Endothelial cell of umbilical vein (primary cell): ENCODE data around the gene EPN2. TPM values are rescaled to one million over a fixed set of nuclear protein-coding genes. Genes with fewer than 3 reads are reported as not detected.

Source experiments
- BruUV-seq: library from RNA; stranded (reverse); fragments of 400-500 nt; replicated peaks from 2 replicates; lab custom pipeline; 2021; lab: Mats Ljungman, UMichigan
- CTCF ChIA-PET: fragments of 300-600, 350-600 bp; sonication (Branson Sonifier 250); formaldehyde crosslinking; loops from one replicate; lab custom pipeline; 2021; ENCODE audit warnings: antibody characterized with exemption, inconsistent platforms; lab: Charles Lee
- POLR2A ChIA-PET: fragments of 300-600, 350-600 bp; sonication (Branson Sonifier 250); formaldehyde crosslinking; loops from one replicate; lab custom pipeline; 2021; ENCODE audit warnings: antibody characterized with exemption, inconsistent platforms; lab: Charles Lee
- DNase-seq: peaks from one replicate; pipeline ENCODE4 v3.0.0-alpha.2; 2011; ENCODE audit warnings: low read depth, low spot score
- FAIRE-seq: peaks from 2 replicates; lab custom pipeline; 2011; peaks lifted over from hg19 to GRCh38; lab: Jason Lieb, UNC
- H2AFZ ChIP-seq: 2 replicates; pipeline ENCODE4 v1.6.0; 2012; ENCODE audit warnings: low read depth, low read length, control low read depth, inconsistent platforms
- H3K27ac ChIP-seq: 2 replicates; pipeline ENCODE4 v1.5.1; 2011; ENCODE audit warnings: low read depth, mild to moderate bottlenecking, control low read depth, low read length, moderate library complexity; ENCODE audit not compliant: insufficient read depth
- H3K27me3 ChIP-seq, 2 experiments: 2 replicates each; pipeline versions ENCODE4 v1.6.0 to v1.6.1; 2011; ENCODE audit warnings: low read length in 2 of 2, mixed read lengths in 1 of 2; ENCODE audit not compliant: control insufficient read depth in 2 of 2, insufficient read depth in 2 of 2
- H3K36me3 ChIP-seq, 2 experiments: 2 replicates in 1 of 2; 3 replicates in 1 of 2; pipeline ENCODE4 v1.5.1; 2011; ENCODE audit warnings: low read length in 2 of 2, mild to moderate bottlenecking in 1 of 2, moderate library complexity in 1 of 2; ENCODE audit not compliant: control insufficient read depth in 2 of 2, insufficient read depth in 2 of 2; ENCODE audit errors: extremely low read depth in 1 of 2
- H3K4me1 ChIP-seq: 3 replicates; pipeline ENCODE4 v1.5.1; 2011; ENCODE audit warnings: mild to moderate bottlenecking, low read length; ENCODE audit not compliant: control insufficient read depth, insufficient read depth; ENCODE audit errors: extremely low read depth
- H3K4me2 ChIP-seq: 2 replicates; pipeline ENCODE4 v1.6.1; 2011; ENCODE audit warnings: low read length, control low read depth, mixed read lengths; ENCODE audit not compliant: insufficient read depth
- H3K4me3 ChIP-seq, 3 experiments: fragments of 200-600 bp in 1 of 3; sonication (generic), shearing (Covaris generic) in 1 of 3; replicated peaks in 1 of 3; 2 replicates each; pipeline ENCODE4 v1.5.1; 2011 to 2016; ENCODE audit warnings: control low read depth in 3 of 3, low read length in 3 of 3, mild to moderate bottlenecking in 2 of 3, inconsistent platforms in 1 of 3, low read depth in 1 of 3, moderate library complexity in 1 of 3; ENCODE audit not compliant: insufficient read depth in 1 of 3
- H3K79me2 ChIP-seq: 2 replicates; pipeline ENCODE4 v1.6.0; 2012; ENCODE audit warnings: low read length, inconsistent platforms; ENCODE audit not compliant: control insufficient read depth, insufficient read depth
- H3K9ac ChIP-seq: replicated peaks from 2 replicates; pipeline ENCODE3; 2011; ENCODE audit warnings: low read length, control low read depth; ENCODE audit not compliant: insufficient read depth; ENCODE audit errors: extremely low read depth
- H3K9me1 ChIP-seq: replicated peaks from 3 replicates; pipeline ENCODE4 v1.6.0; 2011; ENCODE audit warnings: mild to moderate bottlenecking, low read length; ENCODE audit not compliant: control insufficient read depth, insufficient read depth; ENCODE audit errors: extremely low read depth
- H3K9me3 ChIP-seq: replicated peaks from 2 replicates; pipeline ENCODE4 v1.5.1; 2012; ENCODE audit warnings: low read length, inconsistent platforms; ENCODE audit not compliant: control insufficient read depth, insufficient read depth
- H4K20me1 ChIP-seq: replicated peaks from 2 replicates; pipeline ENCODE3; 2011; ENCODE audit warnings: mild to moderate bottlenecking, low read length; ENCODE audit not compliant: control insufficient read depth, insufficient read depth; ENCODE audit errors: extremely low read depth
- CTCF ChIP-seq, 2 donors: IDR thresholded peaks; 1 replicate in 1 of 2; 2 replicates in 1 of 2; pipeline ENCODE4 v1.5.1; 2011; ENCODE audit warnings: low read length in 2 of 2, mild to moderate bottlenecking in 2 of 2, moderate library complexity in 2 of 2, control low read depth in 1 of 2, inconsistent platforms in 1 of 2, low read depth in 1 of 2; ENCODE audit not compliant: insufficient read depth in 1 of 2; ENCODE audit errors: extremely low read depth in 1 of 2
- EZH2 ChIP-seq: IDR thresholded peaks from 2 replicates; pipeline ENCODE4 v1.6.1; 2012; ENCODE audit warnings: borderline replicate concordance, low read depth, mild to moderate bottlenecking, moderate library complexity, low read length, inconsistent platforms; ENCODE audit not compliant: severe bottlenecking
- FOS ChIP-seq: IDR thresholded peaks from 2 replicates; pipeline ENCODE4 v1.6.1; 2011; ENCODE audit warnings: mild to moderate bottlenecking, low read length, moderate library complexity, borderline replicate concordance; ENCODE audit not compliant: insufficient read depth
- GATA2 ChIP-seq: IDR thresholded peaks from 2 replicates; pipeline ENCODE4 v1.7.0; 2011; ENCODE audit warnings: low read depth, mild to moderate bottlenecking, moderate library complexity, mixed read lengths, low read length; ENCODE audit not compliant: insufficient read length, insufficient read depth
- JUN ChIP-seq: IDR thresholded peaks from 2 replicates; pipeline ENCODE4 v1.6.1; 2011; ENCODE audit warnings: borderline replicate concordance, low read depth; ENCODE audit not compliant: insufficient read length, insufficient read depth
- MYC ChIP-seq: IDR thresholded peaks from one replicate; pipeline ENCODE4 v1.6.1; 2011; ENCODE audit warnings: mild to moderate bottlenecking, low read depth, low read length
- POLR2A ChIP-seq: IDR thresholded peaks from 2 replicates; pipeline ENCODE4 v1.6.1; 2012; ENCODE audit warnings: low read depth, mild to moderate bottlenecking, control low read depth, low read length
- POLR2AphosphoS5 ChIP-seq: IDR thresholded peaks from 2 replicates; pipeline ENCODE4 v1.6.1; 2012; ENCODE audit warnings: low read depth, mild to moderate bottlenecking, control low read depth, low read length, moderate library complexity; ENCODE audit not compliant: insufficient read depth
- dilution Hi-C: fragments of 300-500 bp; cut with MboI; formaldehyde crosslinking; loops from one replicate; pipeline ENCODE4 v1.15.0; 2019; ENCODE audit warnings: low sequenced_read_pairs; ENCODE audit not compliant: extremely low pct_ligation_motif_present
- intact Hi-C: fragments of 100-400 bp; cut with micrococcal nuclease; formaldehyde crosslinking; loops from one replicate; pipeline ENCODE4 v1.10.0; 2022
- polyA plus RNA-seq, 4 experiments: library from polyadenylated mRNA; depleted of rRNA in 3 of 4; stranded (reverse) in 3 of 4; unstranded in 1 of 4; fragments of >200 nt; gene quantifications; 2 replicates each; pipeline versions ENCODE4 v1.2.1 to v1.2.3, GENCODE V29; 2011 to 2012; ENCODE audit warnings: missing spikeins in 1 of 4
- total RNA-seq: library from RNA; stranded (reverse); gene quantifications from 2 replicates; pipeline ENCODE4 v1.2.3, GENCODE V29; 2021
- TF ChIP-seq, protein P1 (sequence below): IDR thresholded peaks from 2 replicates; pipeline ENCODE4 v1.6.1; 2011; ENCODE audit not compliant: insufficient read depth, insufficient read length

EPN2 gene
- total and polyA plus RNA-seq, 2 donors (not counting 3 experiments of a cell fraction or from before 2014, with no cell fraction given) = 40.3 to 70.5 TPM

DNA sequence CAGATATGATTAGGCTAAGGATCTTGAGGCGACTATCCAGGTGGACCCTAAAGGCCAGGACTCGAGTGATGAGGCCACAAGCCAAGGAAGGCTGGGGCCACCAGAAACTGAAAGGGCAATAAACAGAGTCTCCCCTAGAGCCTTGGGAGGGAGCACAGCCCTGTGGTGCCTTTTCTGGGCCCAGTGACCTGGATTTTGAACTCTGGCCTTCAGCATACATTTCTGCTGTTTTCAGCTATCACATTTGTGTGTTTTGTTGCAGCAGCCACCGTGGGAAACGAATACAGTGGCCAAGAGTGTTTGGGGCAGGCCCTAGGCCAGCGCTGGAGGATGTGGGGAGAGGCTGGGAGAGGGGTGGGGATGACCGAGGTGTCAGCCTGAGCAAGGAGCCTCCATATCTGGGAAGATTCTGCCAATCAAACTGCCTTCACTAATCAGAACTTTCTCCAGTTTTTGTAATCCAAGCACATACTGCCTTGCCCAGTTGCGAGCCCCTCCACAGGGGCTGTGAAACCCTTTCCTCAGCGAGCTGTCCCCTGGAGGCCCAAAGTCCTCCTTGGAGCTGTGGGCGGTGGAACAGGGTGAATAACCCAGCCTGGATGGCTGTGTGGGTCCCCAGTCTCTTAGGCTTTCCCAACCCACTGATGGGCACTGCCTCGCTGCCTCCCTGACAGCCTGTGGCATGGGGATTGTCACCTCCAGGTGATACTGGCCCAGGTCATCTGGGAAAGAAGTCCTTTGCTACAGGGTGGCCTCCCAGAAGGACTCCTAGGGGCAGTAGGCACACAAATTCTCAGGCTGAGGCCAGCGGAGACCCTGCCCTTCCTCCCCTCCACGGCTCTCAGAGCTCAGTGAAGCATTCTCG lies 108.6 kb downstream of the EPN2 start:
- H3K27me3 ChIP-seq = no peaks in the 10 kb centered on the region
- ChIA-PET CTCF (interaction anchor here (2.3 kb wide), 1 partner anchor 8 kb away, joined by 13 read pairs; no protein-coding TSS in a partner anchor), POLR2A (interaction anchor here (0.6 kb wide), 2 partner anchors 20 to 84 kb away, joined by 3 to 12 read pairs; no protein-coding TSS in a partner anchor)
- no peak for FAIRE-seq
- H3K9me1 ChIP-seq = no peaks in the 10 kb centered on the region
- DNase-seq = no peak
- no peak overlapping the region for H3K4me3 ChIP-seq
- H3K79me2 ChIP-seq = no peaks in the 10 kb centered on the region
- H3K4me2 ChIP-seq = no peak overlapping the region
- dilution Hi-C loops (no loop called here), intact Hi-C loops (loop anchor here (5.0 kb wide), 1 partner anchor 33 kb away; no protein-coding TSS in a partner anchor)
- H2AFZ ChIP-seq = no peak overlapping the region
- H3K9ac ChIP-seq = no peak overlapping the region
- peaks cover 8% of the 10 kb centered on the region for H3K4me1 ChIP-seq
- TF ChIP-seq CTCF (IDR thresholded peaks at IDR 0.05; ENCODE audit: extremely low read depth in 1 of 2, insufficient read depth in 1 of 2, low read depth in 1 of 2, low read length in 2 of 2) = no peak
- TF ChIP-seq MYC = no peak
- TF ChIP-seq JUN = no peak
- TF ChIP-seq POLR2A = no peak
- TF ChIP-seq EZH2 = no peak
- no peak for TF ChIP-seq GATA2
- no peak for TF ChIP-seq FOS
- TF ChIP-seq POLR2AphosphoS5 = no peak
- TF ChIP-seq, protein P1, sequence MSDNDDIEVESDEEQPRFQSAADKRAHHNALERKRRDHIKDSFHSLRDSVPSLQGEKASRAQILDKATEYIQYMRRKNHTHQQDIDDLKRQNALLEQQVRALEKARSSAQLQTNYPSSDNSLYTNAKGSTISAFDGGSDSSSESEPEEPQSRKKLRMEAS = no peak
- no peaks in the 10 kb centered on the region for H4K20me1 ChIP-seq
- H3K27ac ChIP-seq = no peak overlapping the region
- no peaks in the 10 kb centered on the region for H3K36me3 ChIP-seq
- no TSS peak for BruUV-seq
- H3K9me3 ChIP-seq = no peaks in the 10 kb centered on the region
